ENCODE results near the gene P3H2. TPM values are rescaled to one million over a fixed set of nuclear protein-coding genes. Genes with fewer than 3 reads are reported as not detected.

Gene P3H2
- total and polyA plus RNA-seq, 9 of the 15 experiments (the other 6 are each of a cell fraction or from before 2014, with no cell fraction given) = 0.04 to 0.26 (median 0.22) TPM; not detected in 6

- TF ChIP-seq SIX5 (IDR thresholded peaks at IDR 0.05; ENCODE audit: borderline replicate concordance in 1 of 2, insufficient read depth in 1 of 2, low read depth in 1 of 2, low read length in 2 of 2) = no peak
- no peak for TF ChIP-seq FOXJ3 (CRISPR knock-in tag; IDR thresholded peaks at IDR 0.05)
- TF ChIP-seq SFPQ (IDR thresholded peaks at IDR 0.05; ENCODE audit: low read depth, low read length) = no peak
- TF ChIP-seq POLR2AphosphoS2 (IDR thresholded peaks at IDR 0.05; ENCODE audit: low read length) = no peak
- TF ChIP-seq MYNN (IDR thresholded peaks at IDR 0.05) = no peak
- no peak for TF ChIP-seq MYNN (CRISPR knock-in tag; IDR thresholded peaks at IDR 0.05)
- TF ChIP-seq VEZF1 (CRISPR knock-in tag; IDR thresholded peaks at IDR 0.05) = no peak
- TF ChIP-seq GABPB1 (CRISPR knock-in tag; IDR thresholded peaks at IDR 0.05) = no peak
- no peak for TF ChIP-seq GTF2A2 (tag; IDR thresholded peaks at IDR 0.05)
Observed at GRCh38 chr3:189954733-189955665, 165.7 kb downstream of the P3H2 start (continued).
